ENCODE results near the gene POLR3B. TPM values are rescaled to one million over a fixed set of nuclear protein-coding genes. Genes with fewer than 3 reads are reported as not detected.

POLR3B gene
- total and polyA plus RNA-seq, 9 of the 15 experiments (the other 6 are each of a cell fraction or from before 2014, with no cell fraction given) = 7.6 to 17.9 (median 14.4) TPM

DNA sequence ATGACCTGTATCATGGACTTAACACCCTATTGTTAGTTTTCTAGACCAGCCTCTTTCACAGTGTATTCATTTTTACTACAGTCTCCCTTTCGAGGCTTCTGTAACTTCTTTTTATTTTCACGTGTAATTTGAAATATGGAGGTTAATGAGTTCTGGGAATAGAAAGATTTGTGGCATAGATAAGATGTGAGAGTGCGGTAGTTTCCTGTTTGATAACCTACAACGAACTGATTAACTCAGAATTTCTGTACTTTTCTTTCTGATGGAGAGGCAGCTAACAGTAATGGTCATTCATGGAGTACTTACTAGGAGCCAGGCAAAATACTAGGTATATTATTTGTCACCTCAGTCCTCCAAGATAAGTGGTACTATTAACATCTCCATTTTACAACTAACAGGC is 21.2 kb downstream of the POLR3B start (continued):
- TF ChIP-seq PCBP1 (IDR thresholded peaks at IDR 0.05; ENCODE audit: low read depth, low read length, poor library complexity, severe bottlenecking) (no peak), CREBBP (IDR thresholded peaks at IDR 0.05; ENCODE audit: low read depth, low read length) (no peak), RBBP5 (IDR thresholded peaks at IDR 0.05; ENCODE audit: borderline replicate concordance, insufficient read depth, low read length, poor library complexity, severe bottlenecking) (no peak)
- TF ChIP-seq, protein P1, sequence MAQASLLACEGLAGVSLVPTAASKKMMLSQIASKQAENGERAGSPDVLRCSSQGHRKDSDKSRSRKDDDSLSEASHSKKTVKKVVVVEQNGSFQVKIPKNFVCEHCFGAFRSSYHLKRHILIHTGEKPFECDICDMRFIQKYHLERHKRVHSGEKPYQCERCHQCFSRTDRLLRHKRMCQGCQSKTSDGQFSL (CRISPR knock-in tag; IDR thresholded peaks at IDR 0.05) = no peak
- TF ChIP-seq, protein P1 (tag; IDR thresholded peaks at IDR 0.05) = no peak

DNA sequence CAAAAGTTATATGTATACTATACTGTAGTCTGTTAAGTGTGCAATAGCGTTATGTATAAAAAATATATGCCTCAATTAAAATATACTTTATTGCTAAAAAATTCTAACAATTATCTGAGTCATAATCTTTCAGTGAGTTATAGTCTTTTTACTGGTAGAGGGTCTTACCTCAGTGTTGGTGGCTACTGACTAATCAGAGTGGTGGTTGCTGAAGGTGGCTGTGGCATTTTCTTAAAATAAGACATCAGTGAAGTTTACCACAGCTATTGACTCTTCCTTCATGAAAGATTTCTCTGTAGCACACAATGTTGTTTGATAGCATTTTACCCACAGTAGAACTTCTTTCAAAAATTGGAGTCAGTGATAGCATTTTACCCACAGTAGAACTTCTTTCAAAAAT is 23.4 kb downstream of the POLR3B start:
- DNase-seq (ENCODE audit: extremely low read depth in 1 of 4, low spot score in 3 of 4) (no peak), ATAC-seq (no peak), FAIRE-seq (no peak)
- Histone ChIP-seq H3K27me3 (ENCODE audit: control insufficient read depth in 2 of 2, insufficient read depth in 2 of 2, low read length in 2 of 2) (no peaks in the 10 kb centered on the region), H3K9me3 (replicated peaks; ENCODE audit: control insufficient read depth, insufficient read depth, low read depth, low read length) (no peaks in the 10 kb centered on the region), H3K27ac (ENCODE audit: extremely low read depth, low read depth, low read length) (no peak overlapping the region), H3K4me1 (replicated peaks in 1 of 2; ENCODE audit: control insufficient read depth in 2 of 2, insufficient read depth in 2 of 2, low read length in 2 of 2) (peaks cover 0 to 8% of the 10 kb centered on the region in 2 experiments; a peak in 1 of 5 replicates), H3K9ac (ENCODE audit: insufficient read depth in 1 of 2, low read depth in 2 of 2, low read length in 2 of 2) (no peak overlapping the region), H3K79me2 (ENCODE audit: control insufficient read depth, insufficient read depth, low read length) (no peaks in the 10 kb centered on the region), H3K4me3 (no peak overlapping the region), H3K4me2 (ENCODE audit: insufficient read depth, low read length) (no peak overlapping the region), H3K36me3 (ENCODE audit: control insufficient read depth, insufficient read depth, low read length) (peaks cover 66% of the 10 kb centered on the region), H4K20me1 (replicated peaks; ENCODE audit: control insufficient read depth, insufficient read depth, low read length) (no peaks in the 10 kb centered on the region), H3K9me1 (ENCODE audit: control insufficient read depth, insufficient read depth, low read length) (no peaks in the 10 kb centered on the region), H2AFZ (ENCODE audit: low read depth, low read length) (no peak overlapping the region)
- ChIA-PET CTCF (ENCODE audit: low intra/inter-chr PET ratio) (no interaction called here), POLR2A (interaction anchor here (0.7 kb wide), 1 partner anchor 36 kb away, joined by 3 read pairs; no protein-coding TSS in a partner anchor)
- intact Hi-C loops (cut with micrococcal nuclease) (loop anchor here (10.0 kb wide), 1 partner anchor 304 kb away; no protein-coding TSS in a partner anchor), in situ Hi-C loops (cut with MboI) (loop anchor here (5.0 kb wide), 1 partner anchor 536 kb away; no protein-coding TSS in a partner anchor)
- no TSS peak for BruUV-seq (replicated peaks)
- 78% methylated on average over 1 of the region's 1 CpG for WGBS (ENCODE audit: insufficient coverage, low coverage, missing lambda C conversion rate)
- no peak for TF ChIP-seq HLTF (IDR thresholded peaks at IDR 0.05)
- TF ChIP-seq ZNF436 (CRISPR knock-in tag; IDR thresholded peaks at IDR 0.05) = no peak
- no peak for TF ChIP-seq ZNF324 (CRISPR knock-in tag; IDR thresholded peaks at IDR 0.05)
- TF ChIP-seq, protein P2, sequence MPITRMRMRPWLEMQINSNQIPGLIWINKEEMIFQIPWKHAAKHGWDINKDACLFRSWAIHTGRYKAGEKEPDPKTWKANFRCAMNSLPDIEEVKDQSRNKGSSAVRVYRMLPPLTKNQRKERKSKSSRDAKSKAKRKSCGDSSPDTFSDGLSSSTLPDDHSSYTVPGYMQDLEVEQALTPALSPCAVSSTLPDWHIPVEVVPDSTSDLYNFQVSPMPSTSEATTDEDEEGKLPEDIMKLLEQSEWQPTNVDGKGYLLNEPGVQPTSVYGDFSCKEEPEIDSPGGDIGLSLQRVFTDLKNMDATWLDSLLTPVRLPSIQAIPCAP (CRISPR knock-in tag; IDR thresholded peaks at IDR 0.05; ENCODE audit: borderline replicate concordance) = no peak
- no peak for TF ChIP-seq SREBF2 (CRISPR knock-in tag; IDR thresholded peaks at IDR 0.05)
- TF ChIP-seq, protein P3, sequence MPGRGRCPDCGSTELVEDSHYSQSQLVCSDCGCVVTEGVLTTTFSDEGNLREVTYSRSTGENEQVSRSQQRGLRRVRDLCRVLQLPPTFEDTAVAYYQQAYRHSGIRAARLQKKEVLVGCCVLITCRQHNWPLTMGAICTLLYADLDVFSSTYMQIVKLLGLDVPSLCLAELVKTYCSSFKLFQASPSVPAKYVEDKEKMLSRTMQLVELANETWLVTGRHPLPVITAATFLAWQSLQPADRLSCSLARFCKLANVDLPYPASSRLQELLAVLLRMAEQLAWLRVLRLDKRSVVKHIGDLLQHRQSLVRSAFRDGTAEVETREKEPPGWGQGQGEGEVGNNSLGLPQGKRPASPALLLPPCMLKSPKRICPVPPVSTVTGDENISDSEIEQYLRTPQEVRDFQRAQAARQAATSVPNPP (IDR thresholded peaks at IDR 0.05; ENCODE audit: borderline replicate concordance, insufficient read depth, insufficient read length) = no peak
- TF ChIP-seq ZNF143 (CRISPR knock-in tag; IDR thresholded peaks at IDR 0.05) = no peak
- no peak for TF ChIP-seq LARP7 (IDR thresholded peaks at IDR 0.05)
- TF ChIP-seq CSDE1 (IDR thresholded peaks at IDR 0.05) = no peak

All from K562 (cell line).